ENCODE data around the gene SEPTIN11.
"Not testable (repeated sequence)": the region's sequence is repeated elsewhere in the genome, so short reads cannot be mapped to it uniquely, and the experiment has no call there.

The SEPTIN11 gene

DNA sequence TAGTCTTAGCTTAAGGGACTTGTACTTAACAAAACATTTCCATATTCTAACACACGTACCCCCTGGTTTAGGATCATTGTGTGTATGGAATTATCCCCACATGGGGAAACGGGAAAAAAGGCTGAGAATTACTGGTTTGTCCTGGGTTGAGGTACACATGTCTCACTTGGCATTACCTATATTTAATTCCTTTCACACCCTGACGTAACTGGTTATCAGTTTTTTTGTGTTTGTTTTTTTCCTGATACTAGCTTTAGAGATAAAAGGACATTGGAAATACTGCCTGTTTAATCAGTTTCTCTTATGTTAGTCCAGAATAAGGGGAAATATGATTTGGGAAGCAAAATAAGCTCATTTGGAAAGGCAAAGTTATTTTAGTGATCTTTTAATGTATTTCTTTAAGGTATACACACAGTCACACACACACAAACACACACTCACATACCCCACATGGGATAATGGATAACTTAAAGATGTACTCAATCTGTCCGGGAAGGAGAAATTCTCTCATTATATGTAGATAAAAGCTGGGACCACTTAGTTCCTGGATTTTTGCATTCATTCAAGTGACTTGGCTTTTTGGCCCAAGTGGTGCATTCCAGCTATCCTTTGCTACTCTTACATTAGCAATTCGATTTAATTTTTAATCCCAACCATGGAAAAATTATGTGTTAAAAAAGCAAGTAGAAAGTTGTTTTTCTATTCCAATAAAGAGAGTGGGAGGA, 13.0 kb downstream of the SEPTIN11 start:
- Histone ChIP-seq H3K36me3 (ENCODE audit: control insufficient read depth in 2 of 2, insufficient read depth in 2 of 2, low read length in 2 of 2) (no peaks in the 10 kb centered on the region), H3K4me3 (ENCODE audit: low read length in 2 of 2) (no peak overlapping the region), H3K9me3 (ENCODE audit: control insufficient read depth in 2 of 2, low read length in 2 of 2) (no peaks in the 10 kb centered on the region), H3K27ac (ENCODE audit: low read depth in 2 of 2, low read length in 2 of 2) (no peak overlapping the region), H3K27me3 (ENCODE audit: control insufficient read depth in 2 of 2, insufficient read depth in 2 of 2, low read length in 2 of 2) (no peaks in the 10 kb centered on the region), H3K9ac (ENCODE audit: low read depth in 1 of 2, low read length in 2 of 2) (no peak overlapping the region), H3K4me1 (ENCODE audit: control insufficient read depth in 2 of 2, insufficient read depth in 2 of 2, low read length in 2 of 2) (peaks cover 7 to 14% of the 10 kb centered on the region in 2 donors)

- Histone ChIP-seq H3K9me3 (ENCODE audit: control insufficient read depth in 2 of 2, low read length in 2 of 2) (no peaks in the 10 kb centered on the region), H3K27ac (ENCODE audit: low read depth in 2 of 2, low read length in 2 of 2) (no peak overlapping the region), H3K36me3 (ENCODE audit: control insufficient read depth in 2 of 2, insufficient read depth in 2 of 2, low read length in 2 of 2) (no peaks in the 10 kb centered on the region), H3K9ac (ENCODE audit: low read depth in 1 of 2, low read length in 2 of 2) (no peak overlapping the region), H3K27me3 (ENCODE audit: control insufficient read depth in 2 of 2, insufficient read depth in 2 of 2, low read length in 2 of 2) (no peaks in the 10 kb centered on the region), H3K4me3 (ENCODE audit: low read length in 2 of 2) (no peak overlapping the region), H3K4me1 (ENCODE audit: control insufficient read depth in 2 of 2, insufficient read depth in 2 of 2, low read length in 2 of 2) (peaks cover 2 to 10% of the 10 kb centered on the region in 2 donors)
Observed at GRCh38 chr4:76963131-76963750, 13.7 kb downstream of the SEPTIN11 start.

GRCh38 chr4:76963927-76964326, 14.4 kb downstream of the SEPTIN11 start:
- peaks cover 2 to 10% of the 10 kb centered on the region in 2 donors for H3K4me1 ChIP-seq (ENCODE audit: control insufficient read depth in 2 of 2, insufficient read depth in 2 of 2, low read length in 2 of 2)
- not testable (repeated sequence) for H3K27ac ChIP-seq (ENCODE audit: low read depth in 2 of 2, low read length in 2 of 2); H3K9ac ChIP-seq (ENCODE audit: low read depth in 1 of 2, low read length in 2 of 2); H3K9me3 ChIP-seq (ENCODE audit: control insufficient read depth in 2 of 2, low read length in 2 of 2); H3K4me3 ChIP-seq (ENCODE audit: low read length in 2 of 2); H3K36me3 ChIP-seq (ENCODE audit: control insufficient read depth in 2 of 2, insufficient read depth in 2 of 2, low read length in 2 of 2); H3K27me3 ChIP-seq (ENCODE audit: control insufficient read depth in 2 of 2, insufficient read depth in 2 of 2, low read length in 2 of 2)

DNA sequence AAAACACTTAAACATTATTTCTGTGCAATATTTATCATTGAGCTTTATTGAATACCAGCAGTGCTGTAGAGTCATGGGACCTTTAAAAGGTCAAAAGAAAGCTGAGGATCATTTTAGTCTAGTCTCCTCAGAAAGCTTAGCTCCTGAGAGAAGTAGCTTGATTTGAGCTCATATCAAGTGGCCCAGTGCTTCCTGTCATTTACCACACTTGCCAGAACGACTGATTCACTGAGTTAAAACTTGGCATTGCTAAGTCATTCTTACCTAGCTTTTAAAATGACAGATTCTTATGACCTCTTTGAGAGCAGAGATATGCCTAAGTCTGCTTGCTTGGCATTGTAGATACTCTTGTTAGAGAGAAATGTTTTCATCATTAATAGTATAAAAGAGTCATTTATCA, 15.2 kb downstream of the SEPTIN11 start:
- no peaks in the 10 kb centered on the region for H3K9me3 ChIP-seq (ENCODE audit: control insufficient read depth in 2 of 2, low read length in 2 of 2)
- H3K4me3 ChIP-seq (ENCODE audit: low read length in 2 of 2), result no peak overlapping the region
- no peak overlapping the region for H3K9ac ChIP-seq (ENCODE audit: low read depth in 1 of 2, low read length in 2 of 2)
- H3K4me1 ChIP-seq (ENCODE audit: control insufficient read depth in 2 of 2, insufficient read depth in 2 of 2, low read length in 2 of 2), result peaks cover 2 to 10% of the 10 kb centered on the region in 2 donors
- no peak overlapping the region for H3K27ac ChIP-seq (ENCODE audit: low read depth in 2 of 2, low read length in 2 of 2)
- no peaks in the 10 kb centered on the region for H3K27me3 ChIP-seq (ENCODE audit: control insufficient read depth in 2 of 2, insufficient read depth in 2 of 2, low read length in 2 of 2)
- H3K36me3 ChIP-seq (ENCODE audit: control insufficient read depth in 2 of 2, insufficient read depth in 2 of 2, low read length in 2 of 2), result no peaks in the 10 kb centered on the region

DNA sequence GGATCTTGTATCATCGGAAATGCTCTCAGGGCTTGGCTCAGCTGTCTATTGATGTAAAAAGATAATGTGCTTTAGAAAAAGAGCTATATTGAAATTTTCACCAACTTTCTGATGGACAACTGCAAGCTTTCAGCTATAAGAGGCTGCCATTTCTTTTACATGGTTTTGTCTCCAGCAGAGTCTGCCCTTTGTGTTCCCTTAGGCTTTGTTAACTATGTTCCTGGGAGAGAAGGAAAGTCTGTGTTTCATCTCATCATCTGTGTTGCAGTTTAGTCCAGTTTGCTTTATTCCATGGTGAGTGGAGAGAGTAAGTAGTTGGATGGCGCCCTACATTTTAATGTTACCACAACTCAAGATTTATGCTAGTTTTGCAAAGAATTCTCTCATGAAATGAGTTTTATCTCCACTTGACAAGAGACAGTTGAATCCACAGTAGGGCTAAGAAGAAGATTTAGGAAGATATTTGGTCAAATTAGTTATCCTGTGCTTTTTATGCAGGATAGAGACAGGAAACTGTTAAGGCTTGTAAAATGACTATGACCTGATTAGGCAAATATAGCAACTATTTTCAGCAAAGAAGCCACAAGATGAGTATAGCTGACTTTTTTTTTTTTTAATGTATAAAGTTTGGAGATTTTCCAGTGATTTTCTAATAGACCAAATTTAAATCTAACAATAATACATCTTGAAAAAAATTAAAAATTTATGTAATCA, 16.5 kb downstream of the SEPTIN11 start:
- Histone ChIP-seq H3K27me3 (ENCODE audit: control insufficient read depth in 2 of 2, insufficient read depth in 2 of 2, low read length in 2 of 2) (no peaks in the 10 kb centered on the region), H3K9me3 (ENCODE audit: control insufficient read depth in 2 of 2, low read length in 2 of 2) (no peaks in the 10 kb centered on the region), H3K9ac (ENCODE audit: low read depth in 1 of 2, low read length in 2 of 2) (no peak overlapping the region), H3K4me3 (ENCODE audit: low read length in 2 of 2) (no peak overlapping the region), H3K4me1 (ENCODE audit: control insufficient read depth in 2 of 2, insufficient read depth in 2 of 2, low read length in 2 of 2) (peaks cover 2 to 6% of the 10 kb centered on the region in 2 donors), H3K36me3 (ENCODE audit: control insufficient read depth in 2 of 2, insufficient read depth in 2 of 2, low read length in 2 of 2) (no peaks in the 10 kb centered on the region), H3K27ac (ENCODE audit: low read depth in 2 of 2, low read length in 2 of 2) (no peak overlapping the region)

DNA sequence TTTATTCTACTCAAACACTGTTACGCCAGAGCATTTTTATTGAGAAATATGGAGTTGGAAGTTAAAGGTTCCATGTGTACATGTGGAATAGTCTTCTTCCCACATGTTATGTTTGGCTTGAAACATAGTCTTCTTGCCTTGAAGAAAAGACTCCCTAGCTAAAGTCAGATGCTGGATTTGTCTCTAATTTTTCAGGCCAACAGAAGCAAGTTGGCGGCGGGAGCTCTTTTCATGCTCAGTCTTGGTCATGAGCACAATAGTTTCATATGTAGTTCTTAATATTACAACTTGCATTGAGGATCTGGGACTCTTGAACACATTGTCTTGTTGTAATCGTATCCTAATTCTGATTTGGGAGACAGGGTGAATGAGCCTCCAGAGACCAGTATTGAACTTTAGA, 19.4 kb downstream of the SEPTIN11 start:
- Histone ChIP-seq H3K9ac (ENCODE audit: low read depth in 1 of 2, low read length in 2 of 2) (no peak overlapping the region), H3K4me3 (ENCODE audit: low read length in 2 of 2) (no peak overlapping the region), H3K27ac (ENCODE audit: low read depth in 2 of 2, low read length in 2 of 2) (no peak overlapping the region), H3K36me3 (ENCODE audit: control insufficient read depth in 2 of 2, insufficient read depth in 2 of 2, low read length in 2 of 2) (no peaks in the 10 kb centered on the region), H3K27me3 (ENCODE audit: control insufficient read depth in 2 of 2, insufficient read depth in 2 of 2, low read length in 2 of 2) (no peaks in the 10 kb centered on the region), H3K4me1 (ENCODE audit: control insufficient read depth in 2 of 2, insufficient read depth in 2 of 2, low read length in 2 of 2) (peaks cover 0 to 4% of the 10 kb centered on the region in 2 donors), H3K9me3 (ENCODE audit: control insufficient read depth in 2 of 2, low read length in 2 of 2) (no peaks in the 10 kb centered on the region)

DNA sequence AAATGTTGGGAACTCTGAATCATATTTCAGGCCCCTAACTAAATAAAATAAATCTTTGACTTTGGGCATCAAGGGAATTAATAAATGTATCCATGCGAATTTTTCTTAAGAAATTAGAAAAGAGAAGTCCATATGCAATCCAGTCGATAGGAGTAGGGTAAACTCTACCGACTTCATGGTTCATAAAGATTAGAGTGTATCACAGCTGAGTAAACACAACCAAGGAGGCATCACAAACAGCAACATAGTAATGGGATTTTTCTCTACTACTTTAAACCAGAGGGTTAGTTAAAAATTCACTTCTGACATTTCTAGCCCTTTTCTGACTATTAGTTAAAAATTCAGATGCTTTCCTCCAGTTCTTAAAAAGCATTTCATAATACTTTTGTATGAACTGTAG, 19.9 kb downstream of the SEPTIN11 start:
- Histone ChIP-seq H3K4me1 (ENCODE audit: control insufficient read depth in 2 of 2, insufficient read depth in 2 of 2, low read length in 2 of 2) (peaks cover 0 to 4% of the 10 kb centered on the region in 2 donors), H3K9ac (ENCODE audit: low read depth in 1 of 2, low read length in 2 of 2) (no peak overlapping the region), H3K27me3 (ENCODE audit: control insufficient read depth in 2 of 2, insufficient read depth in 2 of 2, low read length in 2 of 2) (no peaks in the 10 kb centered on the region), H3K4me3 (ENCODE audit: low read length in 2 of 2) (no peak overlapping the region), H3K27ac (ENCODE audit: low read depth in 2 of 2, low read length in 2 of 2) (no peak overlapping the region), H3K9me3 (ENCODE audit: control insufficient read depth in 2 of 2, low read length in 2 of 2) (no peaks in the 10 kb centered on the region), H3K36me3 (ENCODE audit: control insufficient read depth in 2 of 2, insufficient read depth in 2 of 2, low read length in 2 of 2) (no peaks in the 10 kb centered on the region)

- Histone ChIP-seq H3K27ac (ENCODE audit: low read depth in 2 of 2, low read length in 2 of 2) (no peak overlapping the region), H3K36me3 (ENCODE audit: control insufficient read depth in 2 of 2, insufficient read depth in 2 of 2, low read length in 2 of 2) (no peaks in the 10 kb centered on the region), H3K9ac (ENCODE audit: low read depth in 1 of 2, low read length in 2 of 2) (no peak overlapping the region), H3K4me1 (ENCODE audit: control insufficient read depth in 2 of 2, insufficient read depth in 2 of 2, low read length in 2 of 2) (peaks cover 0 to 4% of the 10 kb centered on the region in 2 donors), H3K4me3 (ENCODE audit: low read length in 2 of 2) (no peak overlapping the region), H3K9me3 (ENCODE audit: control insufficient read depth in 2 of 2, low read length in 2 of 2) (no peaks in the 10 kb centered on the region), H3K27me3 (ENCODE audit: control insufficient read depth in 2 of 2, insufficient read depth in 2 of 2, low read length in 2 of 2) (no peaks in the 10 kb centered on the region)
Observed at GRCh38 chr4:76969941-76970529, 20.5 kb downstream of the SEPTIN11 start.

DNA sequence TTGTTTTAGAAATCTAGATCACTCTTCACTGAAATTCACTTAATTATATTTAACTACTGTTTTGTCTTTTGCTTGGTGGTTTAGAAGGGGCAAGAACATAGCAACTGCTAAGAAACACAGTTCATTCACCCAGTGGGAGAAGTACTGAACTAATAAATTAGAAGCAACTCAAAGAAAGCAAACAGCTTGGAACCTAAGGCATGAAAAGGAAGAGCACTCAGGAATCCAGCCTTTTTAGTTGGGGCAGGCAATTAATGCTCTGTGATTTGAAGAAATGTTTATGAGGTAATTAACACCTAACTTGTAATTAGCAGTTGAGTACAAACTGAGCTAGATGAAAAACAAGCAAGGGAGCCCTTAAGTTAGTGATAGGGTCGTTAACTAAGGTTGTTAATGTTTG, 22.8 kb downstream of the SEPTIN11 start:
- no peaks in the 10 kb centered on the region for H3K27me3 ChIP-seq (ENCODE audit: control insufficient read depth in 2 of 2, insufficient read depth in 2 of 2, low read length in 2 of 2)
- H3K9me3 ChIP-seq (ENCODE audit: control insufficient read depth in 2 of 2, low read length in 2 of 2), result no peaks in the 10 kb centered on the region
- H3K27ac ChIP-seq (ENCODE audit: low read depth in 2 of 2, low read length in 2 of 2), result no peak overlapping the region
- no peak overlapping the region for H3K9ac ChIP-seq (ENCODE audit: low read depth in 1 of 2, low read length in 2 of 2)
- no peak overlapping the region for H3K4me3 ChIP-seq (ENCODE audit: low read length in 2 of 2)
- no peaks in the 10 kb centered on the region for H3K36me3 ChIP-seq (ENCODE audit: control insufficient read depth in 2 of 2, insufficient read depth in 2 of 2, low read length in 2 of 2)
- H3K4me1 ChIP-seq (ENCODE audit: control insufficient read depth in 2 of 2, insufficient read depth in 2 of 2, low read length in 2 of 2), result peaks cover 0 to 4% of the 10 kb centered on the region in 2 donors

DNA sequence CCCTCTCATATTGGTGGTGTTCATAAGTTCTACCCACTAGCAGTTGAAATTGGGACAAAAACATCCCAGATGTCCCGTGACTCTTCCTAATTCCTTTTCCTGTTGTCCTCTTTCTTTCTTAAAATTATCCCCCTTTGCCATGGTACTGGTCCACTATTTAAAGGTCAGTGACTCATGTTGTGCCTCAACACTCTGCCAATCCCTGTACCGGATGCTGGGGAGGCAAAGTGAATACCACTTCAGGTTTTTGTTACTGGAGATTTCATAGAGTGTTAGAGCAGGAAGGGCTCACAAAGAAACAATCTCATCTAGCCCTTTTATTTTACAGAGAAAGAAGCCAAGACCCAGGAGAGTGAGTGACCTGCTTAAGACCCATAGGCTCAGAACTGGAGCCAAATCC, 24.6 kb downstream of the SEPTIN11 start:
- H3K4me3 ChIP-seq (ENCODE audit: low read length in 2 of 2), result no peak overlapping the region
- no peaks in the 10 kb centered on the region for H3K9me3 ChIP-seq (ENCODE audit: control insufficient read depth in 2 of 2, low read length in 2 of 2)
- no peak overlapping the region for H3K9ac ChIP-seq (ENCODE audit: low read depth in 1 of 2, low read length in 2 of 2)
- H3K36me3 ChIP-seq (ENCODE audit: control insufficient read depth in 2 of 2, insufficient read depth in 2 of 2, low read length in 2 of 2), result no peaks in the 10 kb centered on the region
- no peaks in the 10 kb centered on the region for H3K27me3 ChIP-seq (ENCODE audit: control insufficient read depth in 2 of 2, insufficient read depth in 2 of 2, low read length in 2 of 2)
- H3K4me1 ChIP-seq (ENCODE audit: control insufficient read depth in 2 of 2, insufficient read depth in 2 of 2, low read length in 2 of 2), result peaks cover 4 to 9% of the 10 kb centered on the region in 2 donors
- H3K27ac ChIP-seq (ENCODE audit: low read depth in 2 of 2, low read length in 2 of 2), result no peak overlapping the region
